Neuronal stem cell (in vitro differentiated cells): Measurements from ENCODE around the gene KISS1.

Source experiments
- DNase-seq: peaks from one replicate; pipeline ENCODE4 v3.0.0-alpha.2; 2013; ENCODE audit warnings: low spot score
- H2AFZ ChIP-seq: one replicate; pipeline ENCODE4 v1.6.1; 2013; ENCODE audit warnings: mild to moderate bottlenecking, low read length, inconsistent platforms
- H2AK5ac ChIP-seq: 2 replicates; pipeline ENCODE4 v1.6.1; 2013; ENCODE audit warnings: low read depth, mild to moderate bottlenecking, inconsistent platforms, low read length, moderate library complexity, mixed read lengths
- H2BK120ac ChIP-seq: 2 replicates; pipeline ENCODE4 v1.6.1; 2013; ENCODE audit warnings: low read depth, mild to moderate bottlenecking, inconsistent platforms, low read length, moderate library complexity, mixed read lengths
- H2BK12ac ChIP-seq: one replicate; pipeline ENCODE4 v1.6.1; 2013; ENCODE audit warnings: low read length, inconsistent platforms
- H2BK15ac ChIP-seq: 2 replicates; pipeline ENCODE4 v1.6.1; 2013; ENCODE audit warnings: mild to moderate bottlenecking, low read length, inconsistent platforms, mixed read lengths
- H2BK5ac ChIP-seq: one replicate; pipeline ENCODE4 v1.6.1; 2013; ENCODE audit warnings: inconsistent platforms, mild to moderate bottlenecking, low read length, moderate library complexity
- H3K14ac ChIP-seq: one replicate; pipeline ENCODE4 v1.6.1; 2013; ENCODE audit warnings: low read length, inconsistent platforms
- H3K18ac ChIP-seq: 2 replicates; pipeline ENCODE4 v1.6.1; 2013; ENCODE audit warnings: low read length, inconsistent platforms
- H3K23ac ChIP-seq: 2 replicates; pipeline ENCODE4 v1.6.1; 2013; ENCODE audit warnings: low read depth, mild to moderate bottlenecking, mixed read lengths, low read length, inconsistent platforms; ENCODE audit not compliant: poor library complexity
- H3K27ac ChIP-seq: replicated peaks from 3 replicates; pipeline ENCODE4 v1.5.1; 2013; ENCODE audit warnings: low read length, inconsistent platforms
- H3K27me3 ChIP-seq, 3 experiments: 2 replicates each; pipeline ENCODE4 v1.6.1; 2013; ENCODE audit warnings: low read length in 3 of 3, mild to moderate bottlenecking in 2 of 3, inconsistent platforms in 1 of 3, low read depth in 1 of 3, mixed read lengths in 1 of 3, moderate library complexity in 1 of 3; ENCODE audit not compliant: control insufficient read depth in 3 of 3, insufficient read depth in 3 of 3
- H3K36me3 ChIP-seq, 2 donors: replicated peaks in 1 of 2; 2 replicates each; pipeline ENCODE4 v1.6.1; 2013; ENCODE audit warnings: low read length in 2 of 2; ENCODE audit not compliant: control insufficient read depth in 2 of 2, insufficient read depth in 2 of 2
- H3K4ac ChIP-seq: 2 replicates; pipeline ENCODE4 v1.6.1; 2013; ENCODE audit warnings: inconsistent platforms, mild to moderate bottlenecking, low read length, moderate library complexity
- H3K4me1 ChIP-seq, 2 donors: 1 replicate in 1 of 2; 2 replicates in 1 of 2; pipeline ENCODE4 v1.6.1; 2013; ENCODE audit warnings: low read length in 2 of 2, low read depth in 1 of 2; ENCODE audit not compliant: control insufficient read depth in 2 of 2, insufficient read depth in 1 of 2
- H3K4me2 ChIP-seq: one replicate; pipeline ENCODE4 v1.6.1; 2013; ENCODE audit warnings: mild to moderate bottlenecking, low read length, inconsistent platforms; ENCODE audit not compliant: insufficient read depth, poor library complexity, severe bottlenecking
- H3K4me3 ChIP-seq, 2 donors: 2 replicates each; pipeline ENCODE4 v1.5.1; 2013; ENCODE audit warnings: low read length in 2 of 2, mild to moderate bottlenecking in 2 of 2, inconsistent platforms in 1 of 2, moderate library complexity in 1 of 2
- H3K79me1 ChIP-seq: one replicate; pipeline ENCODE4 v1.6.1; 2013; ENCODE audit warnings: low read depth, mild to moderate bottlenecking, inconsistent platforms, low read length, moderate library complexity
- H3K9ac ChIP-seq: one replicate; pipeline ENCODE4 v1.6.1; 2013; ENCODE audit warnings: mild to moderate bottlenecking, low read depth, low read length, inconsistent platforms; ENCODE audit not compliant: poor library complexity
- H3K9me3 ChIP-seq, 2 donors: replicated peaks in 1 of 2; 2 replicates each; pipeline versions ENCODE3 to v1.6.1; 2013; ENCODE audit warnings: low read length in 2 of 2, mild to moderate bottlenecking in 2 of 2, inconsistent platforms in 1 of 2, low read depth in 1 of 2, mixed read lengths in 1 of 2, moderate library complexity in 1 of 2; ENCODE audit not compliant: control insufficient read depth in 2 of 2, insufficient read depth in 1 of 2
- H4K8ac ChIP-seq: one replicate; pipeline ENCODE4 v1.6.1; 2013; ENCODE audit warnings: low read depth, mild to moderate bottlenecking, inconsistent platforms, low read length, moderate library complexity
- H4K91ac ChIP-seq: one replicate; pipeline ENCODE4 v1.6.1; 2013; ENCODE audit warnings: low read length, low read depth, mild to moderate bottlenecking, inconsistent platforms; ENCODE audit not compliant: poor library complexity
- WGBS, 2 donors: extraction: QIAGEN DNeasy Blood & Tissue Kit; methylation state at CpG; one replicate each; pipeline ENCODE4 v1.1.7; 2013; ENCODE audit warnings: missing lambda C conversion rate in 2 of 2, mixed read lengths in 1 of 2; ENCODE audit not compliant: insufficient read length in 2 of 2, insufficient replicate concordance in 1 of 2; ENCODE audit errors: extremely low coverage in 2 of 2; 5-methylcytosine and 5-hydroxymethylcytosine counted together

KISS1 gene

DNA sequence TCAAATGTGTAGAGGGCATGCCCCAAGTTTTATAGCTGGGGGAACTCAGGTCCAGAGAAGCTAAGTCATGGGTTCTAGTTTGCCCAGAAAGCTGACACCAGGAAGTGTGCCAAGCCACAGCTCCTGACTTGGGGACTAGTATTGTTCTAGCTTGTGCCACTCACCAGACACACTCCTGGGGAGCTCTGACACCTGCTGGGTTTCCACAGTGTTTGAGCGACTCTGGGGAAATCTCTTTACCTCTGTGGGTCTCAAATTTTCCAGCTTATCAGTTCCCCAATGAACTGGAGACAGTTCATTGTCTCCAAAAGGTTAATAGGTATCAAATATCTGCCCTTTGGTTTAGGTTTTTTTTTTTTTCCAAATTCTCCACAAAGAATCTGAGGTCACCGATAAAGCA, 4.2 kb downstream of the KISS1 start:
- H2BK5ac ChIP-seq: no peak overlapping the region
- no peak overlapping the region for H3K23ac ChIP-seq
- H3K4me3 ChIP-seq: no peak overlapping the region
- no peak for DNase-seq
- WGBS, 2 donors: no CpG with 5 or more reads among the region's 2 CpGs
- no peak overlapping the region for H2AK5ac ChIP-seq
- H3K4ac ChIP-seq: no peak overlapping the region
- H3K9me3 ChIP-seq: peaks cover 0 to 4% of the 10 kb centered on the region in 2 donors
- H3K4me2 ChIP-seq: no peak overlapping the region
- H3K27ac ChIP-seq: no peak overlapping the region
- no peaks in the 10 kb centered on the region for H3K36me3 ChIP-seq
- peaks cover 0 to 77% (median 21%) of the 10 kb centered on the region in 3 experiments for H3K27me3 ChIP-seq
- peaks cover 4 to 7% of the 10 kb centered on the region in 2 donors for H3K4me1 ChIP-seq
- no peak overlapping the region for H3K9ac ChIP-seq
- H2BK15ac ChIP-seq: no peak overlapping the region
- no peak overlapping the region for H4K8ac ChIP-seq
- no peak overlapping the region for H2AFZ ChIP-seq
- H4K91ac ChIP-seq: no peak overlapping the region
- H2BK120ac ChIP-seq: no peak overlapping the region
- no peak overlapping the region for H3K18ac ChIP-seq
- no peak overlapping the region for H3K14ac ChIP-seq
- peaks cover 2% of the 10 kb centered on the region for H3K79me1 ChIP-seq
- no peak overlapping the region for H2BK12ac ChIP-seq

DNA sequence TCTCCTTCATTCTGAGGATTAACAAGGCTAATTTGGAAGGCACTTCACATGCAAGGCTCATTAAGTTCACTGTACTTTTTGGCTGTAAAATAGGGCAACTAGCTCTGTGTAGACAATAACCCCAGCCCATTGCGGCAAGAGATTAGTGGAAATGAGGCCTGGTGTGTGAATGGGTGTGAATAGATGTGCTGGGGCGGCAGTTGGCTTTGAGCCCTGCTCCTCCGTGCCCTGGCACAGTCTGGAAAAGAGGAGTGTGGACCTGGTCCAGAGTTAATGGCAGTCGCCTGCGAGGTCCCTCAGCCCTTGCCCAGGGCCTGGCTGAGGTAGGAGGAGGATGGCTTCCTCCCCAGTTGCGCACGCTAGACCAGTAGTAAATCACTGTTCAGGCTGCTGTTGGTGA, 4.8 kb downstream of the KISS1 start:
- Histone ChIP-seq H3K4me1 (peaks cover 4 to 7% of the 10 kb centered on the region in 2 donors), H2BK120ac (no peak overlapping the region), H3K79me1 (peaks cover 2% of the 10 kb centered on the region), H3K27ac (no peak overlapping the region), H2BK12ac (no peak overlapping the region), H3K4me2 (no peak overlapping the region), H3K4me3 (no peak overlapping the region), H4K91ac (no peak overlapping the region), H3K9ac (no peak overlapping the region), H4K8ac (no peak overlapping the region), H2BK5ac (no peak overlapping the region), H3K4ac (no peak overlapping the region), H3K14ac (no peak overlapping the region), H3K9me3 (peaks cover 0 to 4% of the 10 kb centered on the region in 2 donors), H3K18ac (no peak overlapping the region), H3K36me3 (no peaks in the 10 kb centered on the region), H2BK15ac (no peak overlapping the region), H3K23ac (no peak overlapping the region), H3K27me3 (peaks cover 0 to 77% (median 21%) of the 10 kb centered on the region in 3 experiments), H2AFZ (no peak overlapping the region), H2AK5ac (no peak overlapping the region)
- no CpG with 5 or more reads among the region's 7 CpGs for WGBS, 2 donors
- no peak for DNase-seq

DNA sequence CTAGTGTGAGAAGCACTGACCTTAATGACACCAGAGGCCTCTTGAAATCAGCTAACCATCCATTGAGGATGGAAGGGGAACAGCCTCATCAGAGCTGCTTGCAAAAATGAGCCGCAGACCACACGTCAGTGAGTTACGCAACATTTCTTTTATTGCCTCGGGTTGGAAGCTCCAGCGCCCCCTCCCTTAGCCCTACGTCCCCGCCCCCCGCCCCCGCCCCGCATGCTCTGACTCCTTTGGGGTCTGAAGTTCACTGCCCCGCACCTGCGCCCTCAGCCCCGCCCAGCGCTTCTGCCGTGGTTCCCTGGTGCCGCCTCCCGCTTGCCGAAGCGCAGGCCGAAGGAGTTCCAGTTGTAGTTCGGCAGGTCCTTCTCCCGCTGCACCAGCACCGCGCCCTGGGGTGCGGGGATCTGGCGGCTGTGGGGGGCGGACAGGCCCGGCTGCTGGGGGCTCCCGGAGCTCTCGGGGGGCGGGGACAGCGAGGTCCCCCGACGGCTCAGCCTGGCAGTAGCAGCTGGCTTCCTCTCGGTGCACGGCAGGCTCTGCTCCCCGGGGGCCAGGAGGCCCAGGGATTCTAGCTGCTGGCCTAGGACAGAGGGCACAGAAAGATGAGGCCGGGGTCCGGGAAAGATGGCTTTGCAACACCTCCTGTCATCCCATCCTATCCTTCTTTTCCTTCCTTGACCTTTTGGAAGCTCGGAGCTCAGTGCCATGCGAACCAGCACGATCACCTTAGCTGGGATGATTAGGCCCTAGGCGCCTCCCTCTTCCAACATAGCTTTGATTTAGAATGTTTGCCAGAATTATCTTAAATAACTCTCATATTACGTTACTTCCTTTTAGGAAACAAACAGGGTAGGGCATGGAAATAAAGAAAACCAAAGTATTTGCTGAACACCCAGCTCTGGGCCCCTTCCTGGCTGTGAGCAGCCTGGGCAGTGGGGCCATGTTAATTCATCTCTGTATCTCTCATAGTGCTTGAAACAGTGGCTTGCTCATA, 5.8 kb downstream of the KISS1 start:
- Histone ChIP-seq H2AK5ac (no peak overlapping the region), H3K4ac (no peak overlapping the region), H3K9me3 (peaks cover 0 to 4% of the 10 kb centered on the region in 2 donors), H3K4me2 (peak overlapping the region; percentile 28), H4K8ac (no peak overlapping the region), H2BK15ac (no peak overlapping the region), H3K23ac (no peak overlapping the region), H4K91ac (no peak overlapping the region), H2BK120ac (no peak overlapping the region), H2BK5ac (no peak overlapping the region), H3K9ac (no peak overlapping the region), H3K18ac (peak overlapping the region; percentile 33), H3K27me3 (peaks cover 0 to 68% (median 21%) of the 10 kb centered on the region in 3 experiments), H2AFZ (peak overlapping the region; percentile 76), H3K4me1 (peaks cover 4 to 5% of the 10 kb centered on the region in 2 donors), H2BK12ac (no peak overlapping the region), H3K14ac (no peak overlapping the region), H3K27ac (no peak overlapping the region), H3K36me3 (no peaks in the 10 kb centered on the region), H3K4me3 (no peak overlapping the region), H3K79me1 (peaks cover 2% of the 10 kb centered on the region)
- DNase-seq: no peak
- WGBS, 2 donors: no CpG with 5 or more reads among the region's 44 CpGs

DNA sequence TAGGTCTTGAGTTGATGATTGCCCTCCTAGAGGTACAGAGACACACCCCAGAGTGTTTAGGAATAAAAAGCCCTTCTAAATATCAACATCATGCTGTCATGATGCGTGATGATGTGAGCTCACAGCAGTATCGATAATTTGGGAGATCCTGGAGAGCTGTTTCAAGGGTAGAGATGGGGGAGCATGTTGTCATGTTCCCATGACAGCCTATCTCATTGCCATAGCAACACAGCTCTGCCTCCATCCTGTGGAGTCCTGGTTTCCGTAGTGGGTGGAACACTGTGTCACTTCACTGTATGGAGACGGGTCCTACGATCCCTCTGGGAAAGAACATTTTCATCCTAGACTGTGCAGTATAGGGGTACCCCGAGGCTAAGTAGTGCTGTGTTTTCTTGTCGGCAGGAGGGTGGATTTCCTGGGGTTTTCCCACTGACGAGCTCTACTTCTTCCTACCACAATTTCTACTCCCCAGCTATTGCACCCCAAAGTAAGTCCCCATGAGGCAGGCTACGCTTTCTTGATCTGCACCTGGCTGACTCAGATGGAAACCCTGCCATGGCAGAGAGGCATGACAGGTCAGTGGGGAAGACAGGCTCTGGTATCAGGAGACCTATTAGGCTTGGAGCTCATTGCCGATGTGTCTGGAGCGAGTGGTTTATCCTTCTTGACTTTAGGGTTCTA, 7.2 kb downstream of the KISS1 start:
- Histone ChIP-seq H3K9ac (no peak overlapping the region), H3K36me3 (no peaks in the 10 kb centered on the region), H3K27me3 (peaks cover 0 to 66% (median 17%) of the 10 kb centered on the region in 3 experiments), H2BK120ac (no peak overlapping the region), H4K91ac (no peak overlapping the region), H3K23ac (no peak overlapping the region), H3K18ac (no peak overlapping the region), H3K27ac (no peak overlapping the region), H2AFZ (no peak overlapping the region), H3K9me3 (no peaks in the 10 kb centered on the region), H2AK5ac (no peak overlapping the region), H4K8ac (no peak overlapping the region), H3K4me3 (no peak overlapping the region), H2BK15ac (no peak overlapping the region), H3K4me1 (peaks cover 0 to 1% of the 10 kb centered on the region in 2 donors), H2BK12ac (no peak overlapping the region), H3K4ac (no peak overlapping the region), H3K4me2 (no peak overlapping the region), H3K14ac (no peak overlapping the region), H2BK5ac (no peak overlapping the region), H3K79me1 (no peaks in the 10 kb centered on the region)
- WGBS, 2 donors: no CpG with 5 or more reads among the region's 11 CpGs
- DNase-seq: no peak
